Medulla oblongata (tissue), 1 donor: ENCODE measurements around the gene CRMP1.
A peak's percentile ranks its signal among the peaks of the same experiment; 100 is the strongest.

ENCODE experiments used
- DNase-seq: peaks from one replicate; pipeline ENCODE4 v3.0.0-alpha.2; 2015; ENCODE audit errors: extremely low spot score

Gene CRMP1

GRCh38 chr4:5893004-5893580, at the start of gene CRMP1:
Gene CRMP1, minus strand, starts transcription at chr4:5893086. Its CDS starts 117 bp downstream, at chr4:5892969.
- no peak for DNase-seq

DNA sequence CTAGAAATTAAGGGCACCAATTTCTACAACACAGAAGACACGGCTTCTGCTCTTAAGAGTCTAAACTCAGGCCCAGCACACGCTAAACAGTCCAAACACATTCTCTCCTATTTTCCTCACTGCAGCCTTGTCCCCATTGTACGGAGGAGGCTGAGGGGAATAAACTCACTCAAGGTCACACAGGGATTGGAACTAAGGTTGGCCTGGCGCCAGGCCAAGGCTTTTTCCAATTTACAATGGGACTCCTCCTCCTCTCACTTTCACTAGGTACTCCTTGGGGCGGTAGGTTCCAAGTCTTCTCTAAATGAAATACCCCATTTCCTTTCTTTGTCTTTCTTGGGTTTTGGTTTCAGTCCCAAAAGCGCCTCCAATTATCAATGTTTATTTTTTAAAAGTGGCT, 48.7 kb upstream of the CRMP1 start:
- DNase-seq: no peak

DNA sequence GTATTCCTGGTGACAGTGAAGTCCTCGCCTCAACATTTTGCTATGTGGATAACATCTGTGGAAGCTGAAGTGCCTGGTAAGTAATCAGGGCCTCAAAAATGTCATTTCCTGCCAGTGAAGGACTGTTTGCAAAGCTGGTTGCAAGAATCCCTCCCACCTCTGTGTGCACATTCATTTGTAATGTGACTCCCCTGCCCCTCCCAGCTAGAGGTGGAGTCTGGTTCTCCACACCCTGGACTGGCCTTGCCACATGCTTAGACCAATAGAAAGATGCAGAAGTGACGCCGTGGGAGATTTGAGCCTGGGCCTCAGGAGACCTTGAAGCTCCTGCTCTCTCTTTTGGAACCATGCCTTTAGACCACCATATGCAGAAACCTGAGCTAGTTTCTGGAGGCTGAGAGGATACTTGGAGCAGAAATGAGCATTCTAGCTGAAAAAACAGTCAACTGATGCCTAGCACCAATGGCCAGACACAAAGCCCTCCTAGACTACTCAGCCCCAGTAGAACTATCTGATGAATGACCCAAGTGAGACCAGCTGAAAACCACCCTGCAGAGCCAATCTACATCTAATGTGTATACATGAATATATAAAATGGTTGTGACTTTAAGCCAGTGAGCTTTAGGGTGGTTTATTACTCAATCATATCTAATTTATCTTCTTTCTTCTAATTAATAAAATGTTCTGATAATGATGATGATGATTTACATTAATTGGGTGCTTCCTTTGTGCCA, 47.8 kb upstream of the CRMP1 start:
- DNase-seq: no peak

DNA sequence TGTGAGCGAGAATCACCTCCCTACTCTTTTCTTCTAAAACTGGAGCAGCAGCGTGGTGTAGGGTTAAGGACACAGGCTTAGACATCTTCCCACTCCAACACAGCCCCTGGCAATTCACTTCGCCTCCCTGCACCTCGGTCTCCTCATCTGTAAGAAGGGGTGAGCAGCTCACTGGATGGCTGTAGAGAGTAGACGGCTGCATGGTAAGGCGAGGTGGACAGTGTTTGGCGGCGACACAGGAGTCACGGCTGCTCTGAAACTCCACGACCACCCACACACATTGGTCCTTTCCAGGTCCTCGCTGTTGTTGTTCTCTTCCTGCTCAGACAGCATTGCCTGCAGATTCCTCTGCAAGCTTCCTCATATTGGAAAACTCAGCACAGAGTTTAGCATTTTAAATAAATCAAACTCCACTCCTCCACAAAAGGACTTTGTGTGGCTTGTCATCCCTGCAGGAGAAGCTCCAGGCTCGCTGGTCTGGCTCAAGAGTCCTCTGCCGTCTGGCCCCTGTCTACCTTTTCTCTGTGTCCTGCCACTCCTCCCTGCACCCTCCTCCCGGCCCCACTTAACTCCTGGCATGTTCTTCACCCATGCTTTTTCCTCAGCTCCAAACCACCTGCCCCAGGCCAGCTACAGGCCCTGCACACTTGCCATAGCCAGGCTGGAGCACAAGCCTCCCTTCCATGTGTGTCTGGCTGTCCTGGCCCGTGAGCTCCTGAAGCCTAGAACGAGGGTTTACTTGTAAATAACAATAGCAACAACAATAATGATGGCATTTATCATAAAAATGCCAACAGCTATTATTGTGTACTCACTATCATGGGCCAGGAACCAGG, 41.3 kb upstream of the CRMP1 start:
- DNase-seq: no peak

- peak; percentile 38 for DNase-seq
Observed at GRCh38 chr4:5933116-5933515, 40.2 kb upstream of the CRMP1 start.

DNA sequence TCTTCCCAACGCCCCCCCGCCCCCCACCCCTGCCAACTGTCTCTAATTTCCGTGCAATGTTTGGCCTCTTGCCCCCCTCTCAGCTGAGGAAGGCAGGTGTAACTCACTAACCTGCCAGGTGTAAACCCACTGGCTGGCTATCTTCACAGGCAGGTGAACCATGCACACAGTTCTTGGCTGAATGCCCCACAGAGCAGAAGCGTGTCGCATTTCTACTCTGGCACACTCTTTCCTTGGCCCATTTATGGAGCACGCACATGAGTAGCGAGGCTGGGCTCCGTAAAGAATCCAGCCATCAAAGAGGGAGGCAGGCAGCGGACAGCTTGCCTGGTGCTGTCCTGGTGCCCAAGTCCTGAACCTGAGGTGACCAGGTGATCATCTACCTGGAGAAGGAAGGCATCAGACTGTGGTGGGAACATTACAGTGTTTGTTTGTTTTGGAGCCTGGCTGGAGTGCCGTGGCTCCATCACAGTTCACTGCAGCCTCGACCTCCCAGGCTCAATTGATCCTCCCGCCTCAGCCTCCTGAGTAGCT, 39.2 kb upstream of the CRMP1 start:
- DNase-seq: no peak

GRCh38 chr4:5931526-5931925, 38.6 kb upstream of the CRMP1 start:
- no peak for DNase-seq

DNA sequence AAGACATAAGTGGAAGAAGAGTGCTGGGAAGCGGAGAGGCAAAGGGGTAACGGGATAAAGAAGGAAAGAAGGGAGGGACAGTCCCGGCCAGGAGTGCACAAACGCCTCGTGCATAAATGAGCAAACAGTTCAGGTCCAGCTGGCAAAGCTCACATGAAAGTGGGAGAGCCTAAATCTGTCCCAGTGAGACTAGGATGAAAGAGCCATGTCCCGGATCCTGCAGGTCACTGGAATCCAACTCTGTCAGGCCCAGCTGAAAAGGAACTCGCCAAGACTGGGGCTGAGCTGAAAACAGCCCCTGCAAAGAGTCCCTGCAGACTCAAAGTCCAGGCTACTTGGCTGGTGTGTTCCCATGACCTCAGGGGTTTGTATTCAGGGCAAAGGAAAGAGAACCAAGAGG, 38.0 kb upstream of the CRMP1 start:
- DNase-seq: peak; percentile 3

DNA sequence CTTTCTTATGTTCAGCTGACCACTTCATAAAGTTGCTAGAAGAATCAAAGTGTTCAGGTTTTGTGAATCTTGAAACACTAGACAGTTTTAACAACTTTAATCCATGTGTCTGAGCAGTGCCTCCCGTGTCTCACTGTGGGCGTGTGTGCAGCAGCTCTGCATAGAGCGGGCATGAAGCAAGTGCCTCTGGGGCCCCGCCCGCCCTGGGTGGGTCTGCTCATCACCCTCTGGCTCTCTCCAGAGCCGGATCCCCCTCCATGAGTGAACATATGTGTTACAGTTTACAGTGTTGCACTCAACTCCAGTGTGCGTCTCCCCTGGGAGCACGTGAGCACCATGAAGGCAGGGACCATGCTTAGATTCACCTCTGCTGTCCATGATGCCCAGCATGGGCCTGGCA, 37.6 kb upstream of the CRMP1 start:
- no peak for DNase-seq

DNA sequence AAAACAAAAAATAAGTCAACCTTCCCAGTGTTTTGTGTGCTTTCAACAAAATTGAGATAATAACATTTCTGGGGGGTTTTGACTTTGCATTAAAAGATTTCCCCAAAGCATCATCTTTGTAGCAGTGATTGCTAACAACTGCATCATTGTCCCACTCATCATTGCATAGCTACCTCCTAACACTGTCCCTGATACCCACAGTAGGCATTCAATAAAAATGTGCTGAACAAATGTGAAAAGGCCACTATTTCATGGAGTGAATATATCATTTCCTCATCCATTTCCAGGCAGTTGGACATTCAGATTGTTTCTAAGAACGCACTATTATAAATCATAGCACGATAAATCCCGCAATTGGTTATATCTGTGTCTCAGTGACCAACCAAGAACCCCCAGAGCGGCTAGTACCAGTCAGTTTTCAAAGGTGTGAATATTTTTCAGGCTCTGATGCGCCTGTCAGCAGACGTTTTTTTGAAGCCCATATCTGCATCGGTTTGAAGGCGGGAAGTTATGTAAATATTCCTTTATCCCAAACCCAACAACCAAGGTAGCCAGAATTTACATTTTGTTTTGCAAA, 36.0 kb upstream of the CRMP1 start:
- DNase-seq: no peak

- no peak for DNase-seq
Observed at GRCh38 chr4:5928274-5928673, 35.4 kb upstream of the CRMP1 start.

- DNase-seq: no peak
Observed at GRCh38 chr4:5927747-5928146, 34.9 kb upstream of the CRMP1 start.

GRCh38 chr4:5927116-5927515, 34.2 kb upstream of the CRMP1 start:
- no peak for DNase-seq

DNA sequence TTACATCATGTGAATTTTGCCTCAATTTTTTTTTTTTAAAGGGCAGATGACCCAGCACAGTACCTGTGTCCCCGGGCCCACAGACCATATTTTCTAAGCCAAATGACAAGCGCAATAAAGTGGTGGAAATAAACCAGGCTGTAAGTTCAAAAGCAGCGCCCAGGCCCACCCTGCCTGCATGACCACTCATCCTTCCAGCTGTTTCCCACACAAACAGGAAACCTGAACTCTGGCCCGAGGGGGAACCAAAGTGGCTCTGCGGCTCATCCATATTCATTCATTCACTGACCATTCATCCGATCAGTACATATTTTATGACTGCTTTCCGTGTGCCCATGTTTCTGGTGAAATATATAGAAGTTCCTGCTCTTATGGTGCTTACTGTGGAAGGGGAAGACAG, 33.7 kb upstream of the CRMP1 start:
- no peak for DNase-seq

- no peak for DNase-seq
Observed at GRCh38 chr4:5925419-5926200, 32.7 kb upstream of the CRMP1 start.

- no peak for DNase-seq
Observed at GRCh38 chr4:5924461-5925125, 31.7 kb upstream of the CRMP1 start.

DNA sequence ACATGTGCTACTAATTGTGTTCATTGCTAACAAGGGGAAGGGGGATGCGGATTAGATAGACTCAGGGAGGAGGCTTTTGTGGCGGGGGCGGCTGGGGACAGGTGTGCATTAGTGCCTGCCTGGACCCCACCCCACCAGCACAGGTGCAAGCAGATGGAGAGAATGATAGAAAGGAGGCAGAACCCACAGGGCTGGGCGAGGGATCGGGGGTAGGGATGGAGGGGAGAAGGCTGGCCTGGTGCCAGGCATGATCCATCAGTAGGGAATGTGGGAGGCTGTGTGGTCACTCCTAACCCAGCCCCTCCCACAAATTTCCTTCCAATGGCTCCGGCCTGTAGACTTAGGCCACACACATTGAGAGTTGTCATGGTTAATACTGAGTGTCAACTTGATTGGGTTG, 30.5 kb upstream of the CRMP1 start:
- no peak for DNase-seq

GRCh38 chr4:5922556-5922955, 29.7 kb upstream of the CRMP1 start:
- no peak for DNase-seq

DNA sequence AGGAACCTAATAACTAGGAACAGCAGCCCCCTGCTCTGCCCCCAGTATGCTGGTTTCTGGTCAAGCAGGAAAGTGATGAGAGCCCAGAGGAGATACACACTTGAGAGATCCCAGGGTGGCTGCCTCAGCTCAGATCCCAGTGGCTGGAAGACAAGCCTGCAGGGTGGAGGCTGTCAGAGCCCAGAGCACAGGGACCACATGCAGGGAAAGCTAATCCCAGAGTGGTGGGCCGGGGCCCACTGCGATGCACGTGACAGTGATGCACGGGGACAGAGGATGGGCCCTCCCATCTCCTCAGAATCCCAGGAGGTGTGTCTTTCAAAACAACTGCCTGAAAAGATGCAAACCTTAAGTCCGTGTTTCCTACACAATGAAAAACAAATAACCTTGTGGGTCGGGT, 29.1 kb upstream of the CRMP1 start:
- no peak for DNase-seq

- DNase-seq: no peak
Observed at GRCh38 chr4:5921101-5921980, 28.5 kb upstream of the CRMP1 start.
